Muscle of leg (tissue), 16 donors: ENCODE data around the gene ITGA2. TPM values are rescaled to one million over a fixed set of nuclear protein-coding genes. Genes with fewer than 3 reads are reported as not detected.

Source experiments
- DNase-seq: peaks from one replicate; pipeline ENCODE4 v3.0.0; 2013
- H3K27ac ChIP-seq: one replicate; pipeline ENCODE4 v1.5.1; 2013; ENCODE audit warnings: mild to moderate bottlenecking, low read length, control low read depth
- H3K27me3 ChIP-seq: one replicate; pipeline ENCODE4 v1.6.1; 2013; ENCODE audit warnings: low read length; ENCODE audit not compliant: control insufficient read depth, insufficient read depth
- H3K36me3 ChIP-seq: one replicate; pipeline ENCODE4 v1.6.1; 2013; ENCODE audit warnings: low read length; ENCODE audit not compliant: control insufficient read depth, insufficient read depth
- H3K4me1 ChIP-seq: one replicate; pipeline ENCODE4 v1.6.1; 2013; ENCODE audit warnings: low read length; ENCODE audit not compliant: control insufficient read depth, insufficient read depth
- H3K4me3 ChIP-seq: one replicate; pipeline ENCODE4 v1.5.1; 2013; ENCODE audit warnings: low read length, control low read depth
- H3K9me3 ChIP-seq: replicated peaks from 2 replicates; pipeline ENCODE4 v1.6.1; 2013; ENCODE audit warnings: low read depth, low read length; ENCODE audit not compliant: control insufficient read depth
- WGBS: methylation state at CpG from one replicate; pipeline ENCODE4 v1.1.5; 2013; ENCODE audit warnings: missing lambda C conversion rate; ENCODE audit not compliant: insufficient coverage; 5-methylcytosine and 5-hydroxymethylcytosine counted together
- long read RNA-seq, 11 donors: transcript quantifications; one replicate each; lab custom pipeline, GENCODE V29; 2026
- polyA plus RNA-seq, 8 donors: library from polyadenylated mRNA; unstranded; fragments of 120-200 nt; gene quantifications; one replicate each; pipeline versions ENCODE4 v1.2.1 to v1.2.3, GENCODE V29; 2013; ENCODE audit warnings: inconsistent platforms in 1 of 8, low replicate concordance in 1 of 8; ENCODE audit not compliant: insufficient read length in 8 of 8, insufficient read depth in 1 of 8
- total RNA-seq: library from RNA; stranded (reverse); fragments of 120-200 nt; gene quantifications from one replicate; pipeline ENCODE4 v1.2.4, GENCODE V29; 2013

ITGA2 gene
- total RNA-seq: 27.7 TPM
- polyA plus RNA-seq: 10 to 100 TPM in 3 of 8 donors, 1 to 10 TPM in 5; 6.0 to 20.6 (median 8.7) TPM
- long read RNA-seq, donor 1: 0 reads
- long read RNA-seq, donor 2: 0 reads
- long read RNA-seq, donor 3, full-length matches to known transcripts: 1 of 1 reads
- long read RNA-seq, donor 3, partial matches to known transcripts: 0 of 1 reads
- long read RNA-seq, donor 3, other reads (novel, unspliced or antisense): 0 of 1 reads
- long read RNA-seq, donor 4, full-length matches to known transcripts: 1 of 1 reads
- long read RNA-seq, donor 4, partial matches to known transcripts: 0 of 1 reads
- long read RNA-seq, donor 4, other reads (novel, unspliced or antisense): 0 of 1 reads
- long read RNA-seq, donor 5, full-length matches to known transcripts: 2 of 7 reads
- long read RNA-seq, donor 5, partial matches to known transcripts: 5 of 7 reads
- long read RNA-seq, donor 5, other reads (novel, unspliced or antisense): 0 of 7 reads
- long read RNA-seq, donor 6, full-length matches to known transcripts: 1 of 1 reads
- long read RNA-seq, donor 6, partial matches to known transcripts: 0 of 1 reads
- long read RNA-seq, donor 6, other reads (novel, unspliced or antisense): 0 of 1 reads
- long read RNA-seq, donor 7: 0 reads
- long read RNA-seq, donor 8, full-length matches to known transcripts: 1 of 1 reads
- long read RNA-seq, donor 8, partial matches to known transcripts: 0 of 1 reads
- long read RNA-seq, donor 8, other reads (novel, unspliced or antisense): 0 of 1 reads
- long read RNA-seq, donor 9: 0 reads
- long read RNA-seq, donor 10: 0 reads
- long read RNA-seq, donor 11, full-length matches to known transcripts: 1 of 1 reads
- long read RNA-seq, donor 11, partial matches to known transcripts: 0 of 1 reads
- long read RNA-seq, donor 11, other reads (novel, unspliced or antisense): 0 of 1 reads

DNA sequence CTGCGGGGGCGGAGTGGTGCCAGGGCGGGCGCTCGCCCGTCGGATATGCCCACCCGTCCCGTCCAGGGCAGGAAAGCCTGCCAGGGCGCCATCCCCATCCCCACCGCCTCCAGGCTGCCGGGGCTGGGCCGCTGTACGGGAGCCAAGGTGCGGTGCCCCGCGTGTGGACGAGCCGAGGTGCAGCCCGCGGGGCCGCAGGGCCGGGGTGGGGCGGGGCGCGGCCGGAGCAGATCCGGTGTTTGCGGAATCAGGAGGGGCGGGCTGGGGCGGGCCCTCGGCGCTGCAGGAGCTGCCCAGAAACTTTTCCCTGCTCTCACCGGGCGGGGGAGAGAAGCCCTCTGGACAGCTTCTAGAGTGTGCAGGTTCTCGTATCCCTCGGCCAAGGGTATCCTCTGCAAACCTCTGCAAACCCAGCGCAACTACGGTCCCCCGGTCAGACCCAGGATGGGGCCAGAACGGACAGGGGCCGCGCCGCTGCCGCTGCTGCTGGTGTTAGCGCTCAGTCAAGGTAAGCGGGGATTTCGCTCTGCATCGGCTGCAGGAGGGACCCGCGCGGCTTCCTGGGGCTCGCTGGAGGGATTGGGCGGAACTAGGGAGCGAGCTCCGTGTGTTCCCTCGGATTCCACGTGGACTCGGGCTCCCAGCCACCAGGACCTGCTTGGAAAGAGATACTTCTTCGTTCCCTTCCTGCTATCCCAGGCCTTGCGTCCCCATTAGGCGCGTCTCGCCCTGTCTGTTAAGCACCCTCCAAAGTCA lies at the start of gene ITGA2:
Gene ITGA2 (plus strand): TSS at position 328 of the 756 bp plus-strand sequence. CDS start 117 bp downstream, at position 445.
- Histone ChIP-seq H3K36me3 (no peaks in the 10 kb centered on the region), H3K27ac (peak within 1 kb of the TSS; percentile 59), H3K9me3 (no peaks in the 10 kb centered on the region), H3K27me3 (peaks cover 16% of the 10 kb centered on the region), H3K4me1 (peaks cover 13% of the 10 kb centered on the region), H3K4me3 (peak within 1 kb of the TSS; percentile 61)
- under 1% methylated on average over 63 of the region's 64 CpGs for WGBS
- peak; percentile 71 for DNase-seq

DNA sequence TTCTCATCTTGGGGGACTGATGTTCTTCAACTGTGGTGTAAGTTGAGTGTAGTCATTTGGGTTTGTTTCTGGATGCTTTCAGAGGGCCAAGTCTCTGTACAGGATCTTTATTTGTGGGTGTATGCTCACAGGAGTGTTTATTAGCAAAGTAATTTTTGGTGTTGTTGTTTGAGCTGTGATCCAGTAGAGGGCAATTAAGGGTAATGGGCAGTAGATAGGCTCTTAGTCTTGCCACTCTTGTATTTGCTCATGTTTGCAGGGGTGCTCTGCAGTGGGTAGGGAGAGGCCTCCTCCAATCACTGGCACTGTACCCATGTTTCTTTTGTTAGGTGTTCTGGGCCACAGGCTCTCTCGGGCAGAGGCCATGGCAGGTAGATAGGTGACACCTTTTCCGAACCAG lies 45.9 kb upstream of the ITGA2 start:
- Histone ChIP-seq H3K27ac (no peak overlapping the region), H3K4me1 (no peaks in the 10 kb centered on the region), H3K27me3 (no peaks in the 10 kb centered on the region), H3K9me3 (no peaks in the 10 kb centered on the region), H3K36me3 (no peaks in the 10 kb centered on the region), H3K4me3 (no peak overlapping the region)
- no peak for DNase-seq
- 90% methylated on average over 2 of the region's 2 CpGs for WGBS

GRCh38 chr5:52943808-52944207 lies 45.3 kb upstream of the ITGA2 start:
- DNase-seq: no peak
- H3K36me3 ChIP-seq: no peaks in the 10 kb centered on the region
- no peaks in the 10 kb centered on the region for H3K27me3 ChIP-seq

GRCh38 chr5:52945040-52945439 lies 44.1 kb upstream of the ITGA2 start:
- no peaks in the 10 kb centered on the region for H3K36me3 ChIP-seq
- no CpG with 5 or more reads among the region's 4 CpGs for WGBS
- H3K4me3 ChIP-seq: no peak overlapping the region

More at GRCh38 chr5:52943808-52944207, 45.3 kb upstream of the ITGA2 start:
- H3K27ac ChIP-seq: no peak overlapping the region
- no peaks in the 10 kb centered on the region for H3K9me3 ChIP-seq
- no peak overlapping the region for H3K4me3 ChIP-seq
- no peaks in the 10 kb centered on the region for H3K4me1 ChIP-seq
- WGBS: 79% methylated on average over 7 of the region's 7 CpGs

GRCh38 chr5:52947208-52947607 lies 41.9 kb upstream of the ITGA2 start:
- Histone ChIP-seq H3K4me3 (no peak overlapping the region), H3K36me3 (no peaks in the 10 kb centered on the region), H3K9me3 (no peaks in the 10 kb centered on the region), H3K4me1 (no peaks in the 10 kb centered on the region), H3K27me3 (no peaks in the 10 kb centered on the region), H3K27ac (no peak overlapping the region)
- DNase-seq: no peak
- no CpG with 5 or more reads among the region's 4 CpGs for WGBS

More at GRCh38 chr5:52945040-52945439, 44.1 kb upstream of the ITGA2 start:
- no peaks in the 10 kb centered on the region for H3K27me3 ChIP-seq
- H3K9me3 ChIP-seq: no peaks in the 10 kb centered on the region
- H3K4me1 ChIP-seq: no peaks in the 10 kb centered on the region
- DNase-seq: no peak
- H3K27ac ChIP-seq: no peak overlapping the region

DNA sequence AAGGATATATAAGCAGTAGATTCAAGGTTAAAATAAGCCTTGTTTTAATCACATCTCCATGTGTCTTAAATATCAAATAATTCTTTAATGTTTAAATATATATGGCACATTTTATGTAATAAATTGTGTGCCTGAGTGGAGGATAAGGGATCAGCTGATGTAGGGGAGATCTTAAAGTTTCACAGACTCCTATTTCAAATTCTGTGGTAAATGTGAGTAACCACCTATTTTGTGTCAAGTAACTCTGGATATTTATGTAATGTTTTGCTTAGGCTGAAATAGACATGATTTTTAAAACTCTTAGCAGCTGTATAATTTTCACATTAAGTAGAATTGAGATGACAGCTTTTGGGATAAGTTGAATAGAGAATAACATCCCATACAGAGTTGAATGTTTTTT lies 41.3 kb upstream of the ITGA2 start:
- H3K27ac ChIP-seq: no peak overlapping the region
- no peak overlapping the region for H3K4me3 ChIP-seq
- peak; percentile 13 for DNase-seq
- H3K9me3 ChIP-seq: no peaks in the 10 kb centered on the region
- H3K36me3 ChIP-seq: no peaks in the 10 kb centered on the region
- H3K4me1 ChIP-seq: no peaks in the 10 kb centered on the region
- no peaks in the 10 kb centered on the region for H3K27me3 ChIP-seq

- H3K4me1 ChIP-seq: no peaks in the 10 kb centered on the region
- H3K36me3 ChIP-seq: no peaks in the 10 kb centered on the region
- no peaks in the 10 kb centered on the region for H3K9me3 ChIP-seq
- no peak overlapping the region for H3K4me3 ChIP-seq
- no peak overlapping the region for H3K27ac ChIP-seq
- no CpG with 5 or more reads among the region's 1 CpG for WGBS
- peak; percentile 84 for DNase-seq
- no peaks in the 10 kb centered on the region for H3K27me3 ChIP-seq
Measured at GRCh38 chr5:52948418-52949076, 40.6 kb upstream of the ITGA2 start.

DNA sequence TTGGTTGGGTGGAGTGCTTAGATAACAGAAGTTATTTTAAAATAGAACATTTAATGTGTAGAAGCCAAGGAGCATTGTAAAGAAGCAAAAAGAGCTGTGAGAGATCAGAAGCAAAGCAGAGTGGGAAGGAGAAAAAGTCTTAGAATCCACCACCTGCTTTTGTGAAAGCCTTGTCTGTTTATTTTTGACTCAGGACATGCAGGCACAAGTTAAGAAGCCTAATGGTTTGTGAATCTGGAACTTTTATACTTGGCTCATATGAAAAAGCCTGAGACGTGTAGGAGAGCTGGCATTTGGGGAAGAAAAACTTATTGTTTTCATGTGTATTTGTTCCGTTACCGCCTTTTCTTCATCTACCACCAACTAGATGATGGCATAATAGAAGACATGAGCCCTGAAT lies 38.5 kb upstream of the ITGA2 start:
- no peak for DNase-seq
- Histone ChIP-seq H3K9me3 (no peaks in the 10 kb centered on the region), H3K36me3 (no peaks in the 10 kb centered on the region), H3K27me3 (no peaks in the 10 kb centered on the region), H3K27ac (no peak overlapping the region), H3K4me1 (no peaks in the 10 kb centered on the region), H3K4me3 (no peak overlapping the region)
- WGBS: no CpG with 5 or more reads among the region's 3 CpGs

- Histone ChIP-seq H3K27me3 (no peaks in the 10 kb centered on the region), H3K4me1 (no peaks in the 10 kb centered on the region), H3K27ac (no peak overlapping the region), H3K36me3 (no peaks in the 10 kb centered on the region), H3K4me3 (no peak overlapping the region), H3K9me3 (no peaks in the 10 kb centered on the region)
- WGBS: no CpG with 5 or more reads among the region's 1 CpG
- DNase-seq: no peak
Measured at GRCh38 chr5:52952483-52952882, 36.7 kb upstream of the ITGA2 start.
